Neutrophil (primary cell): ENCODE measurements around the gene PRKACG.

Experiments used
- H3K27ac ChIP-seq: fragments of 200-600 bp; sonication (generic); 2 replicates; pipeline ENCODE4 v1.5.1; 2016; ENCODE audit warnings: mild to moderate bottlenecking, moderate library complexity
- H3K27me3 ChIP-seq: fragments of 200-600 bp; sonication (generic); 2 replicates; pipeline ENCODE4 v1.6.0; 2016; ENCODE audit warnings: mild to moderate bottlenecking
- H3K36me3 ChIP-seq: fragments of 200-600 bp; sonication (generic); 2 replicates; pipeline ENCODE4 v1.5.1; 2017
- H3K4me1 ChIP-seq, 2 experiments: fragments of 200-600 bp in 1 of 2; sonication (generic) in 1 of 2; 1 replicate in 1 of 2; 2 replicates in 1 of 2; pipeline versions ENCODE4 v1.5.1 to v1.6.1; 2013 to 2016; ENCODE audit warnings: low read depth in 1 of 2, low read length in 1 of 2, mild to moderate bottlenecking in 1 of 2, moderate library complexity in 1 of 2; ENCODE audit not compliant: control insufficient read depth in 1 of 2, insufficient read depth in 1 of 2
- H3K4me3 ChIP-seq, 2 experiments: fragments of 200-600 bp in 1 of 2; sonication (generic) in 1 of 2; 1 replicate in 1 of 2; 2 replicates in 1 of 2; pipeline ENCODE4 v1.5.1; 2013 to 2016; ENCODE audit warnings: low read depth in 1 of 2, low read length in 1 of 2, mild to moderate bottlenecking in 1 of 2, moderate library complexity in 1 of 2
- H3K9me3 ChIP-seq: fragments of 200-600 bp; sonication (generic); 2 replicates; pipeline ENCODE4 v1.5.1; 2016
- CTCF ChIP-seq: fragments of 200-600 bp; sonication (generic); IDR thresholded peaks from 2 replicates; pipeline ENCODE4 v1.5.1; 2016; ENCODE audit warnings: antibody characterized with exemption

Gene PRKACG

GRCh38 chr9:69013382-69013727, 558 bp downstream of the PRKACG start:
- H3K27ac ChIP-seq, result no peak overlapping the region
- no peaks in the 10 kb centered on the region for H3K4me1 ChIP-seq
- no peaks in the 10 kb centered on the region for H3K9me3 ChIP-seq
- H3K4me3 ChIP-seq, result no peak overlapping the region
- no peak for TF ChIP-seq CTCF
- peaks cover 5% of the 10 kb centered on the region for H3K36me3 ChIP-seq
- peaks cover 20% of the 10 kb centered on the region for H3K27me3 ChIP-seq

GRCh38 chr9:69012696-69013381, 1.1 kb downstream of the PRKACG start:
- no peak overlapping the region for H3K4me3 ChIP-seq
- H3K9me3 ChIP-seq, result no peaks in the 10 kb centered on the region
- H3K4me1 ChIP-seq, result no peaks in the 10 kb centered on the region
- TF ChIP-seq CTCF, result no peak
- H3K36me3 ChIP-seq, result peaks cover 8% of the 10 kb centered on the region
- H3K27me3 ChIP-seq, result peaks cover 20% of the 10 kb centered on the region
- no peak overlapping the region for H3K27ac ChIP-seq

GRCh38 chr9:69009708-69010107, 4.2 kb downstream of the PRKACG start:
- H3K9me3 ChIP-seq, result no peaks in the 10 kb centered on the region
- no peak overlapping the region for H3K4me3 ChIP-seq
- no peak for TF ChIP-seq CTCF
- peaks cover 20% of the 10 kb centered on the region for H3K27me3 ChIP-seq
- H3K27ac ChIP-seq, result no peak overlapping the region
- H3K36me3 ChIP-seq, result peaks cover 8% of the 10 kb centered on the region
- H3K4me1 ChIP-seq, result no peaks in the 10 kb centered on the region

- H3K27me3 ChIP-seq, result no peaks in the 10 kb centered on the region
- no peak for TF ChIP-seq CTCF
- H3K9me3 ChIP-seq, result no peaks in the 10 kb centered on the region
- peaks cover 18% of the 10 kb centered on the region for H3K36me3 ChIP-seq
- no peaks in the 10 kb centered on the region for H3K4me1 ChIP-seq
- no peak overlapping the region for H3K27ac ChIP-seq
- H3K4me3 ChIP-seq, result no peak overlapping the region
These were observed 9.1 kb downstream of the PRKACG start for GRCh38 chr9:69004836-69005235.

- Histone ChIP-seq H3K36me3 (peaks cover 10% of the 10 kb centered on the region), H3K4me3 (no peak overlapping the region), H3K27me3 (no peaks in the 10 kb centered on the region), H3K4me1 (peaks cover 16 to 18% of the 10 kb centered on the region in 2 experiments), H3K27ac (no peak overlapping the region), H3K9me3 (no peaks in the 10 kb centered on the region)
- TF ChIP-seq CTCF, result no peak
These were observed 10.9 kb downstream of the PRKACG start for GRCh38 chr9:69003051-69003450.
